Sciatic nerve (tissue), 2 donors: Measurements from ENCODE around the gene ZNF140. TPM values are rescaled to one million over a fixed set of nuclear protein-coding genes. Genes with fewer than 3 reads are reported as not detected.

Experiments used
- ATAC-seq: fragments of 200-7000 bp; cut with Tn5 transposase; one replicate; pipeline ENCODE4 v1.9.1; 2020; ENCODE audit warnings: mild to moderate bottlenecking, moderate library complexity
- DNase-seq: peaks from one replicate; pipeline ENCODE4 v3.0.0-alpha.2; 2020; ENCODE audit warnings: low spot score
- intact Hi-C: fragments of 100-400 bp; cut with DNase I; formaldehyde crosslinking; loops from one replicate; pipeline ENCODE4 v1.14.2; 2022
- total RNA-seq: library from RNA; stranded (reverse); fragmentation: NEBNext Ultra II Directional; extraction: Animal tissue kit (Norgen Biotek cat#: 25700); gene quantifications from one replicate; pipeline ENCODE4 v1.2.1, GENCODE V29; 2021
- donor health status: DM: no; HTN: no; CAD: no.
- donor health status: DM: no; HTN: no; CAD: no.

Gene ZNF140
- total RNA-seq, 1 donor from 2014 or later = 17.6 TPM

DNA sequence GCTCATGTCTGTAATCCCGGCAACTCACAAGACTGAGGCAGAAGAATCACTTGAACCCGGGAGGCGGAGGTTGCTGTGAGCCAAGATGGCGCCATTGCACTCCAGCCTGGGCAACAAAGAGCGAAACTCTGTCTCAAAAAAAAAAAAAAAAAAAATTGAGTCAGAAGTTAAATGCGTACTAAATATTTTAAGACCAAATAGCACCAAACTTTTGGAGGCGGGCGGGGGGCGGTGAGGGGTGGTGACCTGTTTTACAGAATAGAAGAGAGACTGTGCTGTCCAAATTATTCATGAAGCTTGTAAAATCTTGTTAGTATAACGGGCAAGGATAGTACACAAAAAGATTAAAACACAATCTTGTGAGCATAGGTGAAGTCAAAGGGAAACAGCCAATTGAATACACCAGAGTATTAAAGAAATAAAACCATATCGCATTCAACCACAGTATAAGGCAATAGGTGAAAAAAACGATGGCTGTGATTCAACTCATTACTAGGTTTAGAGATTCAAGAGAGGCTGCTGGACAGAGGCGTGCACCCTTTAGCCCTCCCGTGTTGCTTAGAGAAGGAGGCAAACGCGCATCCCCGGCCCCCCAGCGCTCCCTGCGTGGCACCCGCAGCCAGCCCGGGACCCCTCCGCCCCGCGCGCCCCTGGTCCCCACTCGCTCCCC lies 48.8 kb downstream of the ZNF140 start:
- intact Hi-C loops = no loop called here
- no peak for ATAC-seq
- DNase-seq = peak; percentile 60

DNA sequence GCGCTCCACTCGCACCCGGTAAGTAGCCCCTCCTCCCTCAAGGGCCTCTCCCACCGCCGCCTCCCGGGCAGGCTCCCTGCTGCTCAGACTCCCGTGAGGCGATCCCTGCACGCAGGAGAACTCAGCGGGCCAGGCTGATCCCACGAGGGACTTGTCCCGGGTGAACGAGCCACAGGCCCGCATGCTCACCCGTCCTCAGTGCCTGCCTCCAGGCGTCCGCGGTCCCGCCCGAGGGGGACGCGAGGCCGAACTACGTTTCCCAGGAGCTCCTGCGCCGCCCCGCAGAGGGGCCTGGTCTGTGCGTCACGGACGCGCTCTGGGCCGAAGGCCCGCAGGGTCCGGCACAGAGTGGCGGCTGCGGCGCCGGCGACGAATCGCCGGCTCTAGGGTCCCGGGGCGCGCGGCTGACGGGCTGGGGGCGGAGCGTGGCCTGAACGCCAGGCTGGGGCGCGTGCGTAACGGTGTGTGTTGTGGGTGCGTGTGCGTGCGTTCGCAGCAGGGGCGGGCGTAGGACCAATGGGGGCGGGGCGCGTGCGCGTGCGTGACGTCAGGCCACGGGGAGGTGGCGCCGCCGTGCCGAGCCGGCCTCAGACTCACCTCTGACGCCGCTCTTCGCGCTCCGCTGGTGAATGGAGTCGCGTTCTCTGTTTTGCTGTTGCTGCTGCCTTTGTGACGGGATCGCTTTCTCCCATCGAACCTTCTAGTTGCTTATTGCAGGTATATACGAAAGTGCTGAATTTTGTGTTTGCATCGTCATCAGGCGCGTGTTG lies 49.5 kb downstream of the ZNF140 start, which contains the start of the genes ZNF10 and ZNF891:
TSS of gene ZNF10 (plus strand) at position 590 of the 770 bp plus-strand sequence. CDS start 13,866 bp downstream, outside the sequence.
TSS of gene ZNF891 (minus strand) at position 237 of the 770 bp plus-strand sequence. CDS start 8,356 bp downstream, outside the sequence.
- ATAC-seq = peak; percentile 99
- DNase-seq = peak; percentile 98
- intact Hi-C loops = no loop called here

GRCh38 chr12:133130808-133131128 lies 50.0 kb downstream of the ZNF140 start:
- DNase-seq (peak; percentile 69), ATAC-seq (peak; percentile 40)
- intact Hi-C loops = no loop called here

GRCh38 chr12:133135747-133136146 lies 55.0 kb downstream of the ZNF140 start:
- DNase-seq = no peak
- no peak for ATAC-seq
- intact Hi-C loops = no loop called here

DNA sequence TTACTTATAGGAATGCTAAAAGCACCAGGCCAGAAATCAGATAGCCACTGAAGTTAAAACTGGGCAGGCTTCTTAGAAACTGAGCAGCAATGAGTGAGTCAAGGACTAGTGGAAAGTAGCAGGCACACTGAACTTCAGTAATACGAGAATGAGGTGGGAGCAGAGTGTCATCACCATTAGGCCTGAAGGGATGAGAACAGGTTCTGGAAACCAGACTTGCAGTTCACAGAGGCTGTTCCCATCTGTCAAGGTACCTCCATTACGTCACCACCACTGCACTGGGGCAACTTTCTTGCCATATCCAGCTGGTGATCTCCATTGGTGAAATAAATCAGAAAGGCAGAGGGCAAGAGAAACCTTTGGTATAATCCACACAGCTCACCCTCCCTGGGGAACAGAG lies 65.3 kb downstream of the ZNF140 start:
- intact Hi-C loops = no loop called here
- ATAC-seq (no peak), DNase-seq (no peak)

DNA sequence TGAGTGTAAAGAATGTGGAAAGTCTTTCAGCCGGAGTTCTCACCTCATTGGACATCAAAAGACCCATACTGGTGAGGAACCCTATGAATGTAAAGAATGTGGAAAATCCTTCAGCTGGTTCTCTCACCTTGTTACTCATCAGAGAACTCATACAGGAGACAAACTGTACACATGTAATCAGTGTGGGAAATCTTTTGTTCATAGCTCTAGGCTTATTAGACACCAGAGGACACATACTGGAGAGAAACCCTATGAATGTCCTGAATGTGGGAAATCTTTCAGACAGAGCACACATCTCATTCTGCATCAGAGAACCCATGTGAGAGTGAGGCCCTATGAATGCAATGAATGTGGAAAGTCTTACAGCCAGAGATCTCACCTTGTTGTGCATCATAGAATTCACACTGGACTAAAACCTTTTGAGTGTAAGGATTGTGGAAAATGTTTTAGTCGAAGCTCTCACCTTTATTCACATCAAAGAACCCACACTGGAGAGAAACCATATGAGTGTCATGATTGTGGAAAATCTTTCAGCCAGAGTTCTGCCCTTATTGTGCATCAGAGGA lies 75.5 kb downstream of the ZNF140 start:
- intact Hi-C loops = no loop called here
- no peak for ATAC-seq
- no peak for DNase-seq

Other genes with a start within 250 kb of the ZNF140 start
- 45.5 TPM for gene CHFR, start 193.3 kb upstream of the ZNF140 start, total RNA-seq
- 19.4 TPM for gene ZNF605, start 124.6 kb upstream of the ZNF140 start, total RNA-seq
- 18.0 TPM for gene ZNF26, start 94.6 kb upstream of the ZNF140 start, total RNA-seq
- gene ZNF84, start 43.4 kb upstream of the ZNF140 start, total RNA-seq = 39.3 TPM
- 5.5 TPM for gene ZNF891, start 49.4 kb downstream of the ZNF140 start, total RNA-seq
- 15.1 TPM for gene ZNF10, start 49.7 kb downstream of the ZNF140 start, total RNA-seq
- 25.8 TPM for gene ZNF268, start 100.6 kb downstream of the ZNF140 start, total RNA-seq
- gene ANHX, start 155.0 kb downstream of the ZNF140 start, total RNA-seq = not detected